Measurements from ENCODE around the gene MAP1S.

The MAP1S gene

GRCh38 chr19:17739121-17739875 lies 20.0 kb downstream of the MAP1S start:
- Histone ChIP-seq H3K9me3 (ENCODE audit: control insufficient read depth, insufficient read depth, low read length) (no peaks in the 10 kb centered on the region), H3K27me3 (ENCODE audit: control insufficient read depth, low read length) (no peaks in the 10 kb centered on the region), H3K4me1 (ENCODE audit: control insufficient read depth, low read length) (peaks cover 45% of the 10 kb centered on the region), H3K9me2 (replicated peaks; ENCODE audit: control insufficient read depth, low read length) (no peaks in the 10 kb centered on the region), H3K27ac (ENCODE audit: low read depth, low read length) (peak overlapping the region; percentile 72), H3K4me2 (ENCODE audit: low read length) (peak overlapping the region; percentile 68), H3K79me2 (ENCODE audit: control insufficient read depth, low read length) (no peaks in the 10 kb centered on the region), H4K20me1 (ENCODE audit: control insufficient read depth, insufficient read depth, low read depth, low read length) (no peaks in the 10 kb centered on the region), H3K36me3 (ENCODE audit: control insufficient read depth, low read length) (peaks cover 11% of the 10 kb centered on the region), H3K4me3 (ENCODE audit: low read length) (peak overlapping the region; percentile 61), H3F3A (ENCODE audit: control insufficient read depth, insufficient read depth) (peaks cover 11% of the 10 kb centered on the region)
- TF ChIP-seq, protein P1, sequence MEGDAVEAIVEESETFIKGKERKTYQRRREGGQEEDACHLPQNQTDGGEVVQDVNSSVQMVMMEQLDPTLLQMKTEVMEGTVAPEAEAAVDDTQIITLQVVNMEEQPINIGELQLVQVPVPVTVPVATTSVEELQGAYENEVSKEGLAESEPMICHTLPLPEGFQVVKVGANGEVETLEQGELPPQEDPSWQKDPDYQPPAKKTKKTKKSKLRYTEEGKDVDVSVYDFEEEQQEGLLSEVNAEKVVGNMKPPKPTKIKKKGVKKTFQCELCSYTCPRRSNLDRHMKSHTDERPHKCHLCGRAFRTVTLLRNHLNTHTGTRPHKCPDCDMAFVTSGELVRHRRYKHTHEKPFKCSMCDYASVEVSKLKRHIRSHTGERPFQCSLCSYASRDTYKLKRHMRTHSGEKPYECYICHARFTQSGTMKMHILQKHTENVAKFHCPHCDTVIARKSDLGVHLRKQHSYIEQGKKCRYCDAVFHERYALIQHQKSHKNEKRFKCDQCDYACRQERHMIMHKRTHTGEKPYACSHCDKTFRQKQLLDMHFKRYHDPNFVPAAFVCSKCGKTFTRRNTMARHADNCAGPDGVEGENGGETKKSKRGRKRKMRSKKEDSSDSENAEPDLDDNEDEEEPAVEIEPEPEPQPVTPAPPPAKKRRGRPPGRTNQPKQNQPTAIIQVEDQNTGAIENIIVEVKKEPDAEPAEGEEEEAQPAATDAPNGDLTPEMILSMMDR (IDR thresholded peaks at IDR 0.05; ENCODE audit: low read depth, low read length, poor library complexity, severe bottlenecking): no peak
- no peak for TF ChIP-seq EZH2phosphoT487 (IDR thresholded peaks at IDR 0.05; ENCODE audit: borderline replicate concordance, low read length)

GRCh38 chr19:17741456-17741855 lies 22.2 kb downstream of the MAP1S start:
- H3K36me3 ChIP-seq (ENCODE audit: control insufficient read depth, low read length): no peaks in the 10 kb centered on the region
- no peak overlapping the region for H3K27ac ChIP-seq (ENCODE audit: low read depth, low read length)
- no peak overlapping the region for H3K4me2 ChIP-seq (ENCODE audit: low read length)
- H3K9me3 ChIP-seq (ENCODE audit: control insufficient read depth, insufficient read depth, low read length): no peaks in the 10 kb centered on the region
- no peaks in the 10 kb centered on the region for H3K79me2 ChIP-seq (ENCODE audit: control insufficient read depth, low read length)
- H3K27me3 ChIP-seq (ENCODE audit: control insufficient read depth, low read length): no peaks in the 10 kb centered on the region
- H3K4me1 ChIP-seq (ENCODE audit: control insufficient read depth, low read length): peaks cover 45% of the 10 kb centered on the region
- H4K20me1 ChIP-seq (ENCODE audit: control insufficient read depth, insufficient read depth, low read depth, low read length): no peaks in the 10 kb centered on the region
- H3K4me3 ChIP-seq (ENCODE audit: low read length): no peak overlapping the region
- H3K9me2 ChIP-seq (replicated peaks; ENCODE audit: control insufficient read depth, low read length): no peaks in the 10 kb centered on the region
- TF ChIP-seq EZH2phosphoT487 (IDR thresholded peaks at IDR 0.05; ENCODE audit: borderline replicate concordance, low read length): no peak
- TF ChIP-seq, protein P1 (IDR thresholded peaks at IDR 0.05; ENCODE audit: low read depth, low read length, poor library complexity, severe bottlenecking): no peak
- H3F3A ChIP-seq (ENCODE audit: control insufficient read depth, insufficient read depth): peaks cover 11% of the 10 kb centered on the region

GRCh38 chr19:17743874-17744580 lies 24.7 kb downstream of the MAP1S start:
- H3K79me2 ChIP-seq (ENCODE audit: control insufficient read depth, low read length): peaks cover 9% of the 10 kb centered on the region; the same call in 1 of the 2 replicates
- H4K20me1 ChIP-seq (ENCODE audit: control insufficient read depth, insufficient read depth, low read depth, low read length): no peaks in the 10 kb centered on the region
- H3K4me1 ChIP-seq (ENCODE audit: control insufficient read depth, low read length): peaks cover 49% of the 10 kb centered on the region
- no peaks in the 10 kb centered on the region for H3K9me3 ChIP-seq (ENCODE audit: control insufficient read depth, insufficient read depth, low read length)
- no peak overlapping the region for H3K4me2 ChIP-seq (ENCODE audit: low read length)
- no peak overlapping the region for H3K4me3 ChIP-seq (ENCODE audit: low read length)
- H3K27me3 ChIP-seq (ENCODE audit: control insufficient read depth, low read length): no peaks in the 10 kb centered on the region
- no peaks in the 10 kb centered on the region for H3K9me2 ChIP-seq (replicated peaks; ENCODE audit: control insufficient read depth, low read length)
- no peak for TF ChIP-seq EZH2phosphoT487 (IDR thresholded peaks at IDR 0.05; ENCODE audit: borderline replicate concordance, low read length)
- TF ChIP-seq, protein P1 (IDR thresholded peaks at IDR 0.05; ENCODE audit: low read depth, low read length, poor library complexity, severe bottlenecking): no peak
- peaks cover 5% of the 10 kb centered on the region for H3F3A ChIP-seq (ENCODE audit: control insufficient read depth, insufficient read depth)
- no peak overlapping the region for H3K27ac ChIP-seq (ENCODE audit: low read depth, low read length)
- H3K36me3 ChIP-seq (ENCODE audit: control insufficient read depth, low read length): no peaks in the 10 kb centered on the region

All from DOHH2 (cell line).